Natural killer cell (primary cell): ENCODE measurements around the gene GPR42. TPM values are rescaled to one million over a fixed set of nuclear protein-coding genes. Genes with fewer than 3 reads are reported as not detected.

Experiments used
- ATAC-seq, 3 donors: fragments of 150-1000 bp in 2 of 3; fragments of 200-7000 bp in 1 of 3; cut with Tn5 transposase; 1 replicate in 1 of 3; 2 replicates in 2 of 3; pipeline ENCODE4 v1.10.0; 2021; ENCODE audit warnings: mild to moderate bottlenecking in 2 of 3, moderate library complexity in 2 of 3
- DNase-seq, 2 donors: peaks; one replicate each; pipeline versions ENCODE4 v3.0.0 to v3.0.0-alpha.2; 2013 to 2021; ENCODE audit warnings: mixed read lengths in 1 of 2
- H3K27ac ChIP-seq: one replicate; pipeline ENCODE4 v1.5.1; 2013; ENCODE audit warnings: mild to moderate bottlenecking, low read length
- H3K27me3 ChIP-seq: one replicate; pipeline ENCODE4 v1.6.1; 2013; ENCODE audit warnings: low read length; ENCODE audit not compliant: control insufficient read depth, insufficient read depth
- H3K36me3 ChIP-seq: one replicate; pipeline ENCODE4 v1.6.1; 2013; ENCODE audit warnings: low read length; ENCODE audit not compliant: control insufficient read depth, insufficient read depth
- H3K4me1 ChIP-seq: one replicate; pipeline ENCODE4 v1.6.1; 2013; ENCODE audit warnings: low read length; ENCODE audit not compliant: control insufficient read depth, insufficient read depth
- H3K4me3 ChIP-seq: one replicate; pipeline ENCODE4 v1.5.1; 2013; ENCODE audit warnings: low read length
- H3K9me3 ChIP-seq: one replicate; pipeline ENCODE4 v1.6.1; 2013; ENCODE audit warnings: low read length; ENCODE audit not compliant: control insufficient read depth, insufficient read depth
- H3K27ac Mint-ChIP-seq, 2 donors: one replicate each; pipeline ENCODE4 v1.8.0; 2022; ENCODE audit warnings: mild to moderate bottlenecking in 2 of 2, mixed read lengths in 2 of 2, moderate library complexity in 1 of 2
- H3K27me3 Mint-ChIP-seq, 2 donors: one replicate each; pipeline ENCODE4 v1.8.0; 2022; ENCODE audit warnings: low read depth in 2 of 2, mixed read lengths in 2 of 2
- H3K36me3 Mint-ChIP-seq: one replicate; pipeline ENCODE4 v1.8.0; 2022; ENCODE audit warnings: mixed read lengths
- H3K4me1 Mint-ChIP-seq, 2 donors: one replicate each; pipeline ENCODE4 v1.8.0; 2022; ENCODE audit warnings: mixed read lengths in 2 of 2
- H3K4me3 Mint-ChIP-seq: one replicate; pipeline ENCODE4 v1.8.0; 2022; ENCODE audit warnings: mild to moderate bottlenecking, moderate library complexity, mixed read lengths
- H3K9me3 Mint-ChIP-seq, 2 donors: one replicate each; pipeline ENCODE4 v1.8.0; 2022; ENCODE audit warnings: mixed read lengths in 2 of 2
- WGBS: methylation state at CpG from one replicate; pipeline ENCODE4 v1.1.7; 2013; ENCODE audit warnings: missing lambda C conversion rate; ENCODE audit not compliant: insufficient coverage; 5-methylcytosine and 5-hydroxymethylcytosine counted together
- intact Hi-C: fragments of 100-400 bp; cut with micrococcal nuclease; formaldehyde crosslinking; loops from one replicate; pipeline ENCODE4 v1.14.2; 2022
- total RNA-seq, 4 donors: library from RNA; stranded (reverse); fragments of 120-200 nt in 1 of 4; gene quantifications; one replicate each; pipeline versions ENCODE4 v1.2.3 to v1.2.4, GENCODE V29; 2013 to 2022
- TF ChIP-seq, protein P1 (sequence below): fragments of 200-600 bp; IDR thresholded peaks from one replicate; pipeline ENCODE4 v1.8.0; 2022; ENCODE audit warnings: antibody characterized with exemption

GPR42 gene
- total RNA-seq, 3 donors from 2014 or later (not counting 1 experiment from before 2014, with no cell fraction given): 0.19 to 1.5 TPM; not detected in 1

DNA sequence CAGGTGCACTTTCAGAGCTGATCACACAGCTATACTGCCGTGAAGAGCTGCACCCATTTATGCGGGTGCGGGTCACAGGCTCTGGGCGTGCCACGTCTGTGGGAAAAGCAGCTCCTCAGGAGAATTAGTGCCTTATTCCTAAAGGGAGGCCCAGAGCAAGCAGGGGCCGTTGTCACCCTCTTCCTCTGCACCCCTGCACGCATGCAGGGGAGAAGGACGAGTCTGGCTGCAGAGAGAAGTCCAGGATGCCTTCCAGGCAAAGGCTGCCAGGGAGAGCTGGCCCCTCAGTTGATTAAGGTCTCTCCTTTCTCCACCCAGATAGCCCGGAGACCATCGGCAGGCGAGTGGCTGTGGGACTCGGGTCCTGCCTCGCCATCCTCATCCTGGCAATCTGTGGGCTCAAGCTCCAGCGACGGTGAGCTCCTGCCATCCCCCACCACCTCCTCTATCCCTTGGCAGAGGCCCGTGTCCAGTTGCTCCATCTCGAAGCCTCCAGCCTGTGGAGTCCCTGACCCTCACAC is 26.3 kb upstream of the GPR42 start:
- Histone ChIP-seq H3K4me1 (peaks cover 29% of the 10 kb centered on the region), H3K27me3 (no peaks in the 10 kb centered on the region), H3K36me3 (no peaks in the 10 kb centered on the region), H3K4me3 (no peak overlapping the region), H3K27ac (no peak overlapping the region), H3K9me3 (no peaks in the 10 kb centered on the region)
- no peaks in the 10 kb centered on the region for H3K36me3 Mint-ChIP-seq
- DNase-seq (peak in 1 of 2 donors; percentile 13), ATAC-seq (no peak)
- no peaks in the 10 kb centered on the region for H3K9me3 Mint-ChIP-seq
- peaks cover 10 to 23% of the 10 kb centered on the region in 2 donors for H3K27me3 Mint-ChIP-seq
- WGBS: 87% methylated on average over 17 of the region's 17 CpGs
- TF ChIP-seq, protein P1, sequence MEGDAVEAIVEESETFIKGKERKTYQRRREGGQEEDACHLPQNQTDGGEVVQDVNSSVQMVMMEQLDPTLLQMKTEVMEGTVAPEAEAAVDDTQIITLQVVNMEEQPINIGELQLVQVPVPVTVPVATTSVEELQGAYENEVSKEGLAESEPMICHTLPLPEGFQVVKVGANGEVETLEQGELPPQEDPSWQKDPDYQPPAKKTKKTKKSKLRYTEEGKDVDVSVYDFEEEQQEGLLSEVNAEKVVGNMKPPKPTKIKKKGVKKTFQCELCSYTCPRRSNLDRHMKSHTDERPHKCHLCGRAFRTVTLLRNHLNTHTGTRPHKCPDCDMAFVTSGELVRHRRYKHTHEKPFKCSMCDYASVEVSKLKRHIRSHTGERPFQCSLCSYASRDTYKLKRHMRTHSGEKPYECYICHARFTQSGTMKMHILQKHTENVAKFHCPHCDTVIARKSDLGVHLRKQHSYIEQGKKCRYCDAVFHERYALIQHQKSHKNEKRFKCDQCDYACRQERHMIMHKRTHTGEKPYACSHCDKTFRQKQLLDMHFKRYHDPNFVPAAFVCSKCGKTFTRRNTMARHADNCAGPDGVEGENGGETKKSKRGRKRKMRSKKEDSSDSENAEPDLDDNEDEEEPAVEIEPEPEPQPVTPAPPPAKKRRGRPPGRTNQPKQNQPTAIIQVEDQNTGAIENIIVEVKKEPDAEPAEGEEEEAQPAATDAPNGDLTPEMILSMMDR: no peak
- no peak overlapping the region for H3K27ac Mint-ChIP-seq
- peaks cover 10 to 21% of the 10 kb centered on the region in 2 donors for H3K4me1 Mint-ChIP-seq
- no peak overlapping the region for H3K4me3 Mint-ChIP-seq
- intact Hi-C loops: no loop called here

- no peak overlapping the region for H3K27ac ChIP-seq
- H3K4me3 ChIP-seq: no peak overlapping the region
- H3K4me1 ChIP-seq: peaks cover 29% of the 10 kb centered on the region
- 69% methylated on average over 10 of the region's 11 CpGs for WGBS
- peaks cover 10 to 21% of the 10 kb centered on the region in 2 donors for H3K4me1 Mint-ChIP-seq
- H3K9me3 ChIP-seq: no peaks in the 10 kb centered on the region
- H3K27me3 ChIP-seq: no peaks in the 10 kb centered on the region
- TF ChIP-seq, protein P1: no peak
- ATAC-seq (no peak), DNase-seq (peak in 1 of 2 donors; percentile 13)
- H3K4me3 Mint-ChIP-seq: no peak overlapping the region
- H3K27ac Mint-ChIP-seq: no peak overlapping the region
- H3K36me3 ChIP-seq: no peaks in the 10 kb centered on the region
- H3K9me3 Mint-ChIP-seq: no peaks in the 10 kb centered on the region
- intact Hi-C loops: no loop called here
- H3K27me3 Mint-ChIP-seq: peaks cover 10 to 23% of the 10 kb centered on the region in 2 donors
- H3K36me3 Mint-ChIP-seq: no peaks in the 10 kb centered on the region
Measured at GRCh38 chr19:35345671-35346111, 25.2 kb upstream of the GPR42 start.

GRCh38 chr19:35346193-35347052 is 24.4 kb upstream of the GPR42 start:
- Histone ChIP-seq H3K4me3 (no peak overlapping the region), H3K27me3 (no peaks in the 10 kb centered on the region), H3K9me3 (no peaks in the 10 kb centered on the region), H3K4me1 (peaks cover 29% of the 10 kb centered on the region), H3K27ac (peak overlapping the region; percentile 55), H3K36me3 (no peaks in the 10 kb centered on the region)
- H3K9me3 Mint-ChIP-seq: no peaks in the 10 kb centered on the region
- H3K36me3 Mint-ChIP-seq: no peaks in the 10 kb centered on the region
- WGBS: 45% methylated on average over 28 of the region's 28 CpGs
- TF ChIP-seq, protein P1: no peak
- DNase-seq (peak; percentile 20 to 91), ATAC-seq (peak; percentile 71 to 80 (median 78))
- intact Hi-C loops: no loop called here
- H3K4me3 Mint-ChIP-seq: peak overlapping the region; percentile 26
- H3K27ac Mint-ChIP-seq: peak overlapping the region in 1 of 2 donors; percentile 73
- H3K27me3 Mint-ChIP-seq: peaks cover 10 to 23% of the 10 kb centered on the region in 2 donors
- peaks cover 10 to 21% of the 10 kb centered on the region in 2 donors for H3K4me1 Mint-ChIP-seq
